H1 (cell line): ENCODE measurements around the gene CCNY. TPM values are rescaled to one million over a fixed set of nuclear protein-coding genes. Genes with fewer than 3 reads are reported as not detected.

Experiments
- CTCF ChIA-PET: fragments of 300-600 bp; sonication (Branson Sonifier 250); formaldehyde crosslinking; loops from one replicate; lab custom pipeline; 2021; ENCODE audit not compliant: partially characterized antibody; lab: Charles Lee
- POLR2A ChIA-PET: fragments of 300-600 bp; sonication (Branson Sonifier 250); formaldehyde crosslinking; loops from one replicate; lab custom pipeline; 2021; ENCODE audit warnings: inconsistent platforms; ENCODE audit not compliant: partially characterized antibody; lab: Charles Lee
- DNase-seq, 2 experiments: peaks; one replicate each; pipeline versions ENCODE4 v3.0.0 to v3.0.0-alpha.2; 2010 to 2022; ENCODE audit warnings: low spot score in 2 of 2, low read depth in 1 of 2, mixed read lengths in 1 of 2
- FAIRE-seq: peaks from 2 replicates; lab custom pipeline; 2011; peaks lifted over from hg19 to GRCh38; lab: Jason Lieb, UNC
- H2AFZ ChIP-seq: 2 replicates; pipeline ENCODE4 v1.8.1; 2012; ENCODE audit warnings: low read length, inconsistent platforms
- H2AK5ac ChIP-seq: 2 replicates; pipeline ENCODE4 v1.6.1; 2013; ENCODE audit warnings: low read depth, low read length
- H2BK120ac ChIP-seq: replicated peaks from 2 replicates; pipeline ENCODE3; 2013; ENCODE audit warnings: low read depth, low read length, inconsistent platforms
- H2BK12ac ChIP-seq: 2 replicates; pipeline ENCODE4 v1.6.1; 2013; ENCODE audit warnings: low read depth, low read length
- H2BK15ac ChIP-seq: 2 replicates; pipeline ENCODE4 v1.6.1; 2013; ENCODE audit warnings: low read length
- H2BK20ac ChIP-seq: 2 replicates; pipeline ENCODE4 v1.6.1; 2013; ENCODE audit warnings: low read length
- H2BK5ac ChIP-seq: 2 replicates; pipeline ENCODE4 v1.6.1; 2013; ENCODE audit warnings: low read depth, low read length
- H3K14ac ChIP-seq: 2 replicates; pipeline ENCODE4 v1.6.1; 2013; ENCODE audit warnings: inconsistent platforms; ENCODE audit not compliant: insufficient read length
- H3K18ac ChIP-seq: 2 replicates; pipeline ENCODE4 v1.6.1; 2013; ENCODE audit warnings: low read length; ENCODE audit errors: extremely low read depth
- H3K23ac ChIP-seq: 2 replicates; pipeline ENCODE4 v1.6.1; 2013; ENCODE audit warnings: inconsistent platforms; ENCODE audit not compliant: insufficient read length
- H3K23me2 ChIP-seq: 2 replicates; pipeline ENCODE4 v1.6.1; 2013; ENCODE audit warnings: low read depth, low read length
- H3K27ac ChIP-seq: 2 replicates; pipeline ENCODE4 v1.6.1; 2011; ENCODE audit warnings: low read depth, low read length, inconsistent platforms
- H3K27me3 ChIP-seq, 4 experiments: replicated peaks in 1 of 4; 1 replicate in 1 of 4; 2 replicates in 3 of 4; pipeline versions ENCODE4 v1.6.1 to v1.8.1; 2011 to 2013; ENCODE audit warnings: low read length in 3 of 4, mild to moderate bottlenecking in 3 of 4, inconsistent platforms in 2 of 4, mixed read lengths in 2 of 4, moderate library complexity in 1 of 4; ENCODE audit not compliant: control insufficient read depth in 3 of 4, insufficient read depth in 3 of 4; ENCODE audit errors: extremely low read depth in 1 of 4
- H3K36me3 ChIP-seq, 4 experiments: 2 replicates each; pipeline versions ENCODE4 v1.6.1 to v1.8.1; 2011 to 2013; ENCODE audit warnings: mild to moderate bottlenecking in 4 of 4, low read length in 3 of 4, moderate library complexity in 2 of 4, control low read depth in 1 of 4, inconsistent platforms in 1 of 4; ENCODE audit not compliant: insufficient read depth in 4 of 4, control insufficient read depth in 2 of 4
- H3K4ac ChIP-seq: replicated peaks from 2 replicates; pipeline ENCODE3; 2013; ENCODE audit warnings: low read length, low read depth, mixed read lengths, inconsistent platforms; ENCODE audit not compliant: insufficient read length
- H3K4me1 ChIP-seq, 4 experiments: replicated peaks in 1 of 4; 1 replicate in 1 of 4; 2 replicates in 3 of 4; pipeline versions ENCODE4 v1.6.1 to v1.8.1; 2011 to 2013; ENCODE audit warnings: low read length in 3 of 4, inconsistent platforms in 2 of 4, mixed read lengths in 1 of 4; ENCODE audit not compliant: insufficient read depth in 4 of 4, control insufficient read depth in 3 of 4
- H3K4me2 ChIP-seq, 2 experiments: 2 replicates each; pipeline versions ENCODE4 v1.6.1 to v1.8.1; 2011 to 2013; ENCODE audit warnings: low read depth in 2 of 2, low read length in 2 of 2, control low read depth in 1 of 2, inconsistent platforms in 1 of 2, mild to moderate bottlenecking in 1 of 2; ENCODE audit not compliant: insufficient read depth in 1 of 2
- H3K4me3 ChIP-seq, 4 experiments: fragments of 200-600, 300-600 bp in 1 of 4; sonication (generic), shearing (Covaris generic), sonication (Bioruptor Twin) in 1 of 4; 2 replicates each; pipeline versions ENCODE4 v1.5.1 to v1.8.1; 2011 to 2016; ENCODE audit warnings: low read length in 4 of 4, low read depth in 3 of 4, control low read depth in 2 of 4, inconsistent platforms in 2 of 4, mild to moderate bottlenecking in 2 of 4, mixed read lengths in 1 of 4, moderate library complexity in 1 of 4; ENCODE audit not compliant: insufficient read depth in 2 of 4; ENCODE audit errors: extremely low read depth in 1 of 4
- H3K56ac ChIP-seq: replicated peaks from 2 replicates; pipeline ENCODE3; 2013; ENCODE audit warnings: low read depth, mild to moderate bottlenecking, mixed read lengths, low read length, inconsistent platforms; ENCODE audit not compliant: insufficient read length
- H3K79me1 ChIP-seq: 2 replicates; pipeline ENCODE4 v1.6.1; 2013; ENCODE audit warnings: low read depth, low read length, control low read depth
- H3K79me2 ChIP-seq, 2 experiments: 2 replicates each; pipeline versions ENCODE4 v1.6.1 to v1.8.1; 2012 to 2013; ENCODE audit warnings: low read length in 2 of 2, mild to moderate bottlenecking in 2 of 2, inconsistent platforms in 1 of 2; ENCODE audit not compliant: insufficient read depth in 2 of 2, control insufficient read depth in 1 of 2
- H3K9ac ChIP-seq, 4 experiments: replicated peaks in 1 of 4; 1 replicate in 1 of 4; 2 replicates in 3 of 4; pipeline versions ENCODE4 v1.6.1 to v1.8.1; 2011 to 2013; ENCODE audit warnings: low read depth in 3 of 4, low read length in 3 of 4, control low read depth in 2 of 4, mild to moderate bottlenecking in 2 of 4, moderate library complexity in 2 of 4, inconsistent platforms in 1 of 4; ENCODE audit errors: extremely low read depth in 1 of 4
- H3K9me3 ChIP-seq, 2 experiments: 2 replicates each; pipeline versions ENCODE4 v1.6.1 to v1.8.1; 2012 to 2013; ENCODE audit warnings: mild to moderate bottlenecking in 2 of 2, moderate library complexity in 2 of 2, control low read depth in 1 of 2, inconsistent platforms in 1 of 2, low read depth in 1 of 2, low read length in 1 of 2, mixed read lengths in 1 of 2; ENCODE audit not compliant: insufficient read depth in 2 of 2
- H4K20me1 ChIP-seq, 2 experiments: replicated peaks in 1 of 2; 2 replicates each; pipeline versions ENCODE3 to v1.8.1; 2011 to 2013; ENCODE audit warnings: inconsistent platforms in 2 of 2, low read length in 2 of 2, mild to moderate bottlenecking in 1 of 2; ENCODE audit not compliant: insufficient read depth in 2 of 2, control insufficient read depth in 1 of 2
- H4K5ac ChIP-seq: 2 replicates; pipeline ENCODE4 v1.6.1; 2013; ENCODE audit warnings: low read length, low read depth, mixed read lengths, inconsistent platforms; ENCODE audit not compliant: insufficient read length
- H4K8ac ChIP-seq: 2 replicates; pipeline ENCODE4 v1.8.0; 2013; ENCODE audit warnings: mild to moderate bottlenecking, moderate library complexity, low read length, inconsistent platforms; ENCODE audit not compliant: insufficient read depth; ENCODE audit errors: extremely low read depth
- H4K91ac ChIP-seq: replicated peaks from 2 replicates; pipeline ENCODE3; 2013; ENCODE audit warnings: low read length, mixed read lengths, inconsistent platforms; ENCODE audit not compliant: insufficient read length
- ATF3 ChIP-seq: IDR thresholded peaks from 2 replicates; pipeline ENCODE4 v1.6.1; 2011; ENCODE audit warnings: low read depth, mild to moderate bottlenecking, low read length; ENCODE audit not compliant: insufficient read depth
- CTBP2 ChIP-seq: IDR thresholded peaks from 2 replicates; pipeline ENCODE4 v1.7.0; 2011; ENCODE audit warnings: borderline replicate concordance, mild to moderate bottlenecking, moderate library complexity, mixed read lengths, low read length; ENCODE audit not compliant: insufficient read depth, insufficient read length
- E2F6 ChIP-seq: IDR thresholded peaks from 2 replicates; pipeline ENCODE4 v1.6.1; 2012; ENCODE audit warnings: inconsistent platforms
- GABPA ChIP-seq: IDR thresholded peaks from 2 replicates; pipeline ENCODE4 v1.6.1; 2011; ENCODE audit warnings: mild to moderate bottlenecking, low read length, moderate library complexity, borderline replicate concordance; ENCODE audit not compliant: insufficient read depth
- GTF2F1 ChIP-seq: IDR thresholded peaks from 2 replicates; pipeline ENCODE4 v1.6.1; 2012; ENCODE audit warnings: low read depth, low read length, improper control_type of control experiment, borderline replicate concordance
- JUN ChIP-seq: IDR thresholded peaks from 2 replicates; pipeline ENCODE4 v1.6.1; 2011; ENCODE audit warnings: low read depth, mild to moderate bottlenecking, improper control_type of control experiment, low read length
- RXRA ChIP-seq: IDR thresholded peaks from 2 replicates; pipeline ENCODE4 v1.6.1; 2011; ENCODE audit warnings: low read depth, mild to moderate bottlenecking, low read length, moderate library complexity; ENCODE audit not compliant: insufficient read depth
- SIN3A ChIP-seq, 2 experiments: IDR thresholded peaks in 1 of 2; conservative IDR thresholded peaks in 1 of 2; 2 replicates each; pipeline ENCODE4 v1.6.1; 2011 to 2012; ENCODE audit warnings: low read length in 2 of 2, improper control_type of control experiment in 1 of 2, low read depth in 1 of 2, mild to moderate bottlenecking in 1 of 2
- SIX5 ChIP-seq: IDR thresholded peaks from 2 replicates; pipeline ENCODE4 v1.6.1; 2011; ENCODE audit warnings: mild to moderate bottlenecking, low read depth, low read length
- SP1 ChIP-seq: IDR thresholded peaks from 2 replicates; pipeline ENCODE4 v1.6.1; 2011; ENCODE audit warnings: low read depth, low read length
- polyA plus RNA-seq, 7 experiments: library from polyadenylated mRNA; depleted of rRNA in 3 of 7; stranded (reverse) in 5 of 7; unstranded in 2 of 7; fragments of >200 nt in 5 of 7; fragments of 200-250 nt in 2 of 7; gene quantifications; 1 replicate in 5 of 7; 2 replicates in 1 of 7; 4 replicates in 1 of 7; pipeline versions ENCODE4 v1.2.1 to v1.2.3, GENCODE V29; 2011 to 2013; ENCODE audit warnings: missing spikeins in 2 of 7, mixed read lengths in 2 of 7
- total RNA-seq: library from RNA; stranded (reverse); fragmentation: NEBNext Ultra II Directional; extraction: Animal tissue kit (Norgen Biotek cat#: 25700); gene quantifications from 2 replicates; pipeline ENCODE4 v1.2.1, GENCODE V29; 2021

Gene CCNY
- total and polyA plus RNA-seq, 2 of the 8 experiments (the other 6 are each of a cell fraction or from before 2014, with no cell fraction given): 25.3 to 68.2 TPM

GRCh38 chr10:35467186-35467585 lies 130.9 kb downstream of the CCNY start:
- H2AFZ ChIP-seq: no peak overlapping the region
- H3K18ac ChIP-seq: no peak overlapping the region
- H3K27me3 ChIP-seq: no peaks in the 10 kb centered on the region
- ChIA-PET CTCF (no interaction called here), POLR2A (no interaction called here)
- H2AK5ac ChIP-seq: no peak overlapping the region
- no peak overlapping the region for H3K23ac ChIP-seq
- H2BK20ac ChIP-seq: no peak overlapping the region
- no peak overlapping the region for H2BK12ac ChIP-seq
- H3K23me2 ChIP-seq: peaks cover 5% of the 10 kb centered on the region; the same call in 1 of the 2 replicates
- H4K20me1 ChIP-seq: peaks cover 0 to 14% of the 10 kb centered on the region in 2 experiments
- H3K79me1 ChIP-seq: peaks cover 7% of the 10 kb centered on the region; the same call in 1 of the 2 replicates
- H3K4me3 ChIP-seq: no peak overlapping the region
- no peak overlapping the region for H2BK15ac ChIP-seq
- H2BK5ac ChIP-seq: no peak overlapping the region
- H4K5ac ChIP-seq: no peak overlapping the region
- no peak overlapping the region for H3K4me2 ChIP-seq
- H3K36me3 ChIP-seq: no peaks in the 10 kb centered on the region; a peak in 1 of 8 replicates
- H4K91ac ChIP-seq: no peak overlapping the region
- no peaks in the 10 kb centered on the region for H3K9me3 ChIP-seq
- no peak overlapping the region for H3K56ac ChIP-seq
- no peak overlapping the region for H3K27ac ChIP-seq
- H2BK120ac ChIP-seq: no peak overlapping the region
- no peak overlapping the region for H3K14ac ChIP-seq
- H3K4ac ChIP-seq: no peak overlapping the region
- FAIRE-seq (no peak), DNase-seq (no peak)
- no peak overlapping the region for H4K8ac ChIP-seq
- TF ChIP-seq SIX5 (no peak), SP1 (no peak), JUN (no peak), ATF3 (no peak), GTF2F1 (no peak), E2F6 (no peak), SIN3A (conservative IDR thresholded peaks at IDR 0.05 in 1 of 2, IDR thresholded peaks at IDR 0.05 in 1 of 2; ENCODE audit: low read depth in 1 of 2, low read length in 2 of 2) (no peak), RXRA (no peak), CTBP2 (no peak), GABPA (no peak)
- TF ChIP-seq, all 59 proteins: peak for 0
- H3K4me1 ChIP-seq: peaks cover 27 to 55% (median 36%) of the 10 kb centered on the region in 4 experiments
- H3K79me2 ChIP-seq: peaks cover 0 to 80% of the 10 kb centered on the region in 2 experiments; a peak in 3 of 4 replicates
- no peak overlapping the region for H3K9ac ChIP-seq
